ENCODE data around the gene NOL9. TPM values are rescaled to one million over a fixed set of nuclear protein-coding genes. Genes with fewer than 3 reads are reported as not detected.
A peak's percentile ranks its signal among the peaks of the same experiment; 100 is the strongest.

Gene NOL9
- total RNA-seq, 1 donor from 2014 or later, result 10.9 TPM

- no peak for DNase-seq
- intact Hi-C loops (cut with DNase I), result no loop called here
- ATAC-seq (ENCODE audit: poor library complexity), result no peak
Measured at GRCh38 chr1:6536291-6536690, 18.0 kb downstream of the NOL9 start.

- intact Hi-C loops (cut with DNase I), result no loop called here
- ATAC-seq (ENCODE audit: poor library complexity), result no peak
- no peak for DNase-seq
Measured at GRCh38 chr1:6535214-6535613, 19.1 kb downstream of the NOL9 start.

- intact Hi-C loops (cut with DNase I), result no loop called here
- no peak for DNase-seq
- no peak for ATAC-seq (ENCODE audit: poor library complexity)
Measured at GRCh38 chr1:6534248-6534822, 20.0 kb downstream of the NOL9 start.

- intact Hi-C loops (cut with DNase I), result no loop called here
- DNase-seq, result no peak
- no peak for ATAC-seq (ENCODE audit: poor library complexity)
Measured at GRCh38 chr1:6531996-6532395, 22.3 kb downstream of the NOL9 start.

GRCh38 chr1:6530504-6531160 lies 23.7 kb downstream of the NOL9 start:
- DNase-seq, result no peak
- intact Hi-C loops (cut with DNase I), result no loop called here
- no peak for ATAC-seq (ENCODE audit: poor library complexity)

- intact Hi-C loops (cut with DNase I), result no loop called here
- DNase-seq (no peak), ATAC-seq (ENCODE audit: poor library complexity) (no peak)
Measured at GRCh38 chr1:6528492-6528891, 25.8 kb downstream of the NOL9 start.

GRCh38 chr1:6526316-6526715 lies 28.0 kb downstream of the NOL9 start:
- ATAC-seq (ENCODE audit: poor library complexity) (no peak), DNase-seq (no peak)
- intact Hi-C loops (cut with DNase I), result no loop called here

- no peak for DNase-seq
- ATAC-seq (ENCODE audit: poor library complexity), result peak; percentile 69
- intact Hi-C loops (cut with DNase I), result loop anchor here (5.0 kb wide), 1 partner anchor 36 kb away; no protein-coding TSS in a partner anchor
Measured at GRCh38 chr1:6523566-6523965, 30.7 kb downstream of the NOL9 start.

- intact Hi-C loops (cut with DNase I), result loop anchor here (5.0 kb wide), 1 partner anchor 34 kb away; no protein-coding TSS in a partner anchor
- ATAC-seq (ENCODE audit: poor library complexity) (no peak), DNase-seq (no peak)
Measured at GRCh38 chr1:6521536-6521935, 32.8 kb downstream of the NOL9 start.

GRCh38 chr1:6519935-6520671 lies 34.2 kb downstream of the NOL9 start:
- intact Hi-C loops (cut with DNase I), result loop anchor here (5.0 kb wide), 1 partner anchor 33 kb away; no protein-coding TSS in a partner anchor
- no peak for DNase-seq
- peak; percentile 64 for ATAC-seq (ENCODE audit: poor library complexity)

- intact Hi-C loops (cut with DNase I), result no loop called here
- DNase-seq (no peak), ATAC-seq (ENCODE audit: poor library complexity) (peak; percentile 49)
Measured at GRCh38 chr1:6519491-6519934, 34.8 kb downstream of the NOL9 start.

GRCh38 chr1:6517435-6517851 lies 36.9 kb downstream of the NOL9 start:
- DNase-seq (no peak), ATAC-seq (ENCODE audit: poor library complexity) (no peak)
- intact Hi-C loops (cut with DNase I), result no loop called here

GRCh38 chr1:6515771-6516170 lies 38.5 kb downstream of the NOL9 start:
- no peak for ATAC-seq (ENCODE audit: poor library complexity)
- DNase-seq, result no peak
- intact Hi-C loops (cut with DNase I), result no loop called here

GRCh38 chr1:6513320-6513801 lies 41.0 kb downstream of the NOL9 start:
- intact Hi-C loops (cut with DNase I), result no loop called here
- ATAC-seq (ENCODE audit: poor library complexity), result peak; percentile 62
- peak; percentile 47 for DNase-seq

GRCh38 chr1:6512908-6513280 lies 41.4 kb downstream of the NOL9 start:
- ATAC-seq (ENCODE audit: poor library complexity), result no peak
- intact Hi-C loops (cut with DNase I), result no loop called here
- no peak for DNase-seq

- ATAC-seq (ENCODE audit: poor library complexity) (no peak), DNase-seq (no peak)
- intact Hi-C loops (cut with DNase I), result no loop called here
Measured at GRCh38 chr1:6512245-6512907, 41.9 kb downstream of the NOL9 start.

- no peak for DNase-seq
- intact Hi-C loops (cut with DNase I), result no loop called here
Measured at GRCh38 chr1:6511561-6512244, 42.6 kb downstream of the NOL9 start.

GRCh38 chr1:6511056-6511455 lies 43.3 kb downstream of the NOL9 start:
- intact Hi-C loops (cut with DNase I), result no loop called here
- no peak for ATAC-seq (ENCODE audit: poor library complexity)
- DNase-seq, result no peak

More at GRCh38 chr1:6511561-6512244, 42.6 kb downstream of the NOL9 start:
- no peak for ATAC-seq (ENCODE audit: poor library complexity)

- no peak for DNase-seq
- ATAC-seq (ENCODE audit: poor library complexity), result no peak
- intact Hi-C loops (cut with DNase I), result no loop called here
Measured at GRCh38 chr1:6510493-6510892, 43.8 kb downstream of the NOL9 start.

Measured in Right ventricle myocardium superior (tissue), 1 donor.